Osteocyte (in vitro differentiated cells): ENCODE data around the gene MARF1. TPM values are rescaled to one million over a fixed set of nuclear protein-coding genes. Genes with fewer than 3 reads are reported as not detected.

Source experiments
- DNase-seq: peaks from one replicate; pipeline ENCODE4 v3.0.0; 2021; ENCODE audit warnings: mixed read lengths; ENCODE audit not compliant: unreplicated experiment; ENCODE audit errors: extremely low spot score
- H3K27ac Mint-ChIP-seq: one replicate; pipeline ENCODE4 v1.8.0; 2021; ENCODE audit warnings: mild to moderate bottlenecking, mixed read lengths; ENCODE audit not compliant: unreplicated experiment
- H3K27me3 Mint-ChIP-seq: one replicate; pipeline ENCODE4 v1.8.0; 2021; ENCODE audit warnings: mixed read lengths; ENCODE audit not compliant: unreplicated experiment
- H3K36me3 Mint-ChIP-seq: one replicate; pipeline ENCODE4 v1.8.0; 2021; ENCODE audit warnings: mixed read lengths; ENCODE audit not compliant: unreplicated experiment
- H3K4me1 Mint-ChIP-seq: one replicate; pipeline ENCODE4 v1.8.0; 2021; ENCODE audit warnings: mixed read lengths; ENCODE audit not compliant: unreplicated experiment
- H3K4me3 Mint-ChIP-seq: one replicate; pipeline ENCODE4 v1.8.0; 2021; ENCODE audit warnings: mild to moderate bottlenecking, moderate library complexity, mixed read lengths; ENCODE audit not compliant: unreplicated experiment
- H3K9me3 Mint-ChIP-seq: one replicate; pipeline ENCODE4 v1.8.0; 2021; ENCODE audit warnings: mixed read lengths; ENCODE audit not compliant: unreplicated experiment
- CTCF ChIP-seq: fragments of 200-600 bp; sonication (generic); IDR thresholded peaks from 2 replicates; pipeline ENCODE4 v1.5.0; 2021; ENCODE audit warnings: antibody characterized with exemption, mild to moderate bottlenecking, moderate library complexity
- total RNA-seq: library from RNA; stranded (reverse); gene quantifications from 2 replicates; pipeline ENCODE4 v1.2.1, GENCODE V29; 2021

The MARF1 gene
- total RNA-seq, 1 donor from 2014 or later = 83.0 TPM

- Mint-ChIP-seq H3K36me3 (peaks cover 63% of the 10 kb centered on the region), H3K27me3 (no peaks in the 10 kb centered on the region), H3K27ac (no peak overlapping the region), H3K4me3 (no peak overlapping the region), H3K9me3 (peaks cover 7% of the 10 kb centered on the region), H3K4me1 (peaks cover 13% of the 10 kb centered on the region)
- no peak for TF ChIP-seq CTCF
- no peak for DNase-seq
Measured at GRCh38 chr16:15587152-15587825, 55.7 kb downstream of the MARF1 start.

GRCh38 chr16:15586716-15587115 lies 56.2 kb downstream of the MARF1 start:
- H3K9me3 Mint-ChIP-seq = peaks cover 7% of the 10 kb centered on the region
- no peak for TF ChIP-seq CTCF
- no peak overlapping the region for H3K4me3 Mint-ChIP-seq
- no peak for DNase-seq
- peaks cover 13% of the 10 kb centered on the region for H3K4me1 Mint-ChIP-seq
- no peak overlapping the region for H3K27ac Mint-ChIP-seq
- peaks cover 66% of the 10 kb centered on the region for H3K36me3 Mint-ChIP-seq
- no peaks in the 10 kb centered on the region for H3K27me3 Mint-ChIP-seq

- Mint-ChIP-seq H3K9me3 (peaks cover 7% of the 10 kb centered on the region), H3K27ac (no peak overlapping the region), H3K36me3 (peaks cover 70% of the 10 kb centered on the region), H3K4me1 (peaks cover 7% of the 10 kb centered on the region), H3K4me3 (no peak overlapping the region), H3K27me3 (no peaks in the 10 kb centered on the region)
- DNase-seq = no peak
- no peak for TF ChIP-seq CTCF
Measured at GRCh38 chr16:15585956-15586355, 57.0 kb downstream of the MARF1 start.

- H3K4me3 Mint-ChIP-seq = no peak overlapping the region
- H3K27ac Mint-ChIP-seq = no peak overlapping the region
- no peak for DNase-seq
- peaks cover 69% of the 10 kb centered on the region for H3K36me3 Mint-ChIP-seq
- TF ChIP-seq CTCF = no peak
- H3K4me1 Mint-ChIP-seq = no peaks in the 10 kb centered on the region
- H3K27me3 Mint-ChIP-seq = no peaks in the 10 kb centered on the region
- peaks cover 7% of the 10 kb centered on the region for H3K9me3 Mint-ChIP-seq
Measured at GRCh38 chr16:15583526-15583925, 59.4 kb downstream of the MARF1 start.

- Mint-ChIP-seq H3K27ac (no peak overlapping the region), H3K27me3 (no peaks in the 10 kb centered on the region), H3K36me3 (peaks cover 58% of the 10 kb centered on the region), H3K4me1 (peaks cover under 1% of the 10 kb centered on the region), H3K4me3 (no peak overlapping the region), H3K9me3 (peaks cover 6% of the 10 kb centered on the region)
- no peak for TF ChIP-seq CTCF
- no peak for DNase-seq
Measured at GRCh38 chr16:15581127-15581815, 61.7 kb downstream of the MARF1 start.
